Uterus (tissue), 4 donors: ENCODE measurements around the gene MIA2. TPM values are rescaled to one million over a fixed set of nuclear protein-coding genes. Genes with fewer than 3 reads are reported as not detected.
"Not testable (repeated sequence)": the region's sequence is repeated elsewhere in the genome, so short reads cannot be mapped to it uniquely, and the experiment has no call there.

ENCODE experiments used
- DNase-seq, 2 donors: peaks; one replicate each; pipeline ENCODE4 v3.0.0-alpha.2; 2019 to 2020
- H3K27ac ChIP-seq, 2 donors: fragments of 200-600 bp; sonication (generic); 1 replicate in 1 of 2; 2 replicates in 1 of 2; pipeline ENCODE4 v1.5.1; 2016 to 2018
- H3K27me3 ChIP-seq, 2 donors: fragments of 200-600 bp; sonication (generic); one replicate each; pipeline ENCODE4 v1.5.1; 2018 to 2019; ENCODE audit warnings: control low read depth in 1 of 2
- H3K36me3 ChIP-seq, 2 donors: fragments of 200-600 bp; sonication (generic); one replicate each; pipeline ENCODE4 v1.5.1; 2019; ENCODE audit warnings: control low read depth in 1 of 2
- H3K4me1 ChIP-seq, 2 donors: fragments of 200-600 bp; sonication (generic); one replicate each; pipeline ENCODE4 v1.5.1; 2018 to 2019; ENCODE audit warnings: control low read depth in 1 of 2
- H3K4me3 ChIP-seq, 2 donors: fragments of 200-600 bp; sonication (generic); 1 replicate in 1 of 2; 2 replicates in 1 of 2; pipeline ENCODE4 v1.5.1; 2018 to 2019; ENCODE audit warnings: mild to moderate bottlenecking in 1 of 2
- H3K9me3 ChIP-seq, 2 donors: fragments of 200-600 bp; sonication (generic); one replicate each; pipeline ENCODE4 v1.5.1; 2019; ENCODE audit warnings: control low read depth in 1 of 2
- POLR2A ChIP-seq, 2 donors: fragments of 450-650 bp; IDR thresholded peaks; one replicate each; pipeline ENCODE4 v1.6.1; 2016; ENCODE audit warnings: antibody characterized with exemption in 2 of 2, mild to moderate bottlenecking in 1 of 2, moderate library complexity in 1 of 2
- intact Hi-C: fragments of 100-400 bp; cut with DNase I; formaldehyde crosslinking; loops from one replicate; pipeline ENCODE4 v1.15.1; 2023; ENCODE audit warnings: low total_unique reads
- total RNA-seq, 4 donors: library from RNA; depleted of rRNA in 3 of 4; stranded (reverse); fragments of >200 nt in 3 of 4; gene quantifications; one replicate each; pipeline versions ENCODE4 v1.1.0 to v1.2.4, GENCODE V29; 2014 to 2023
- TF ChIP-seq, protein P1 (sequence below), 4 experiments: fragments of 200-600 bp in 2 of 4; fragments of 450-650 bp in 2 of 4; sonication (generic) in 2 of 4; IDR thresholded peaks; one replicate each; pipeline ENCODE4 v1.5.1; 2016 to 2019; ENCODE audit warnings: antibody characterized with exemption in 4 of 4, mild to moderate bottlenecking in 2 of 4, moderate library complexity in 1 of 4
- donor health status: DM: yes; HTN: yes; CAD: no.

MIA2 gene
- total RNA-seq, 4 donors from 2014 or later: 15.3 to 38.2 (median 23.9) TPM

- TF ChIP-seq, protein P1, sequence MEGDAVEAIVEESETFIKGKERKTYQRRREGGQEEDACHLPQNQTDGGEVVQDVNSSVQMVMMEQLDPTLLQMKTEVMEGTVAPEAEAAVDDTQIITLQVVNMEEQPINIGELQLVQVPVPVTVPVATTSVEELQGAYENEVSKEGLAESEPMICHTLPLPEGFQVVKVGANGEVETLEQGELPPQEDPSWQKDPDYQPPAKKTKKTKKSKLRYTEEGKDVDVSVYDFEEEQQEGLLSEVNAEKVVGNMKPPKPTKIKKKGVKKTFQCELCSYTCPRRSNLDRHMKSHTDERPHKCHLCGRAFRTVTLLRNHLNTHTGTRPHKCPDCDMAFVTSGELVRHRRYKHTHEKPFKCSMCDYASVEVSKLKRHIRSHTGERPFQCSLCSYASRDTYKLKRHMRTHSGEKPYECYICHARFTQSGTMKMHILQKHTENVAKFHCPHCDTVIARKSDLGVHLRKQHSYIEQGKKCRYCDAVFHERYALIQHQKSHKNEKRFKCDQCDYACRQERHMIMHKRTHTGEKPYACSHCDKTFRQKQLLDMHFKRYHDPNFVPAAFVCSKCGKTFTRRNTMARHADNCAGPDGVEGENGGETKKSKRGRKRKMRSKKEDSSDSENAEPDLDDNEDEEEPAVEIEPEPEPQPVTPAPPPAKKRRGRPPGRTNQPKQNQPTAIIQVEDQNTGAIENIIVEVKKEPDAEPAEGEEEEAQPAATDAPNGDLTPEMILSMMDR (IDR thresholded peaks at IDR 0.05): no peak
- no peak for TF ChIP-seq POLR2A (IDR thresholded peaks at IDR 0.05)
- no peak for DNase-seq
- intact Hi-C loops: no loop called here
- Histone ChIP-seq H3K4me1 (no peaks in the 10 kb centered on the region), H3K4me3 (no peak overlapping the region), H3K36me3 (no peaks in the 10 kb centered on the region), H3K27me3 (no peaks in the 10 kb centered on the region), H3K27ac (no peak overlapping the region), H3K9me3 (no peaks in the 10 kb centered on the region)
Measured at GRCh38 chr14:39342768-39343167, 109.1 kb downstream of the MIA2 start.

- Histone ChIP-seq H3K4me3 (no peak overlapping the region), H3K27me3 (no peaks in the 10 kb centered on the region), H3K36me3 (no peaks in the 10 kb centered on the region), H3K9me3 (no peaks in the 10 kb centered on the region), H3K27ac (no peak overlapping the region), H3K4me1 (no peaks in the 10 kb centered on the region)
- DNase-seq: no peak
- intact Hi-C loops: no loop called here
- TF ChIP-seq, protein P1 (IDR thresholded peaks at IDR 0.05): no peak
- no peak for TF ChIP-seq POLR2A (IDR thresholded peaks at IDR 0.05)
Measured at GRCh38 chr14:39343614-39344013, 109.9 kb downstream of the MIA2 start.

- TF ChIP-seq, protein P1 (IDR thresholded peaks at IDR 0.05): no peak
- TF ChIP-seq POLR2A (IDR thresholded peaks at IDR 0.05): no peak
- peaks cover 0 to 5% of the 10 kb centered on the region in 2 donors for H3K36me3 ChIP-seq
- DNase-seq: no peak
Measured at GRCh38 chr14:39350866-39351265, 117.2 kb downstream of the MIA2 start.

GRCh38 chr14:39351708-39352107, 118.0 kb downstream of the MIA2 start:
- Histone ChIP-seq H3K27me3 (no peaks in the 10 kb centered on the region), H3K27ac (no peak overlapping the region), H3K36me3 (peaks cover 0 to 5% of the 10 kb centered on the region in 2 donors), H3K9me3 (no peaks in the 10 kb centered on the region), H3K4me3 (no peak overlapping the region), H3K4me1 (no peaks in the 10 kb centered on the region)
- TF ChIP-seq POLR2A (IDR thresholded peaks at IDR 0.05): no peak
- TF ChIP-seq, protein P1 (IDR thresholded peaks at IDR 0.05): no peak
- DNase-seq: no peak
- intact Hi-C loops: no loop called here

More at GRCh38 chr14:39350866-39351265, 117.2 kb downstream of the MIA2 start:
- Histone ChIP-seq H3K4me1 (no peaks in the 10 kb centered on the region), H3K27me3 (no peaks in the 10 kb centered on the region), H3K4me3 (no peak overlapping the region), H3K27ac (no peak overlapping the region), H3K9me3 (no peaks in the 10 kb centered on the region)
- intact Hi-C loops: no loop called here

DNA sequence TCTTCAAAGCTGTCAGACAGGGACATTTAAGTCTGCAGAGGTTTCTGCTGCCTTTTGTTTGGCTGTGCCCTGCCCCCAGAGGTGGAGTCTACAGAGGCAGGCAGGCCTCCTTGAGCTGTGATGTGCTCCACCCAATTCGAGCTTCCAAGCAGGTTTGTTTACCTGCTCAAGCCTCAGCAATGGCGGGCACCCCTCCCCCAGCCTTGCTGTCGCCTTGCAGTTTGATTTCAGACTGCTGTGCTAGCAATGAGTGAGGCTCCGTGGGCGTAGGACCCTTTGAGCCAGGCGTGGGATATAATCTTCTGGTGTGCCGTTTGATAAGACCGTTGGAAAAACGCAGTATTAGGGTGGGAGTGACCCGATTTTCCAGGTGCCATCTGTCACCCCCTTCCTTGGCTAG, 125.4 kb downstream of the MIA2 start:
- H3K4me3 ChIP-seq, DNase-seq, H3K27me3 ChIP-seq, H3K36me3 ChIP-seq, H3K27ac ChIP-seq, H3K9me3 ChIP-seq, intact Hi-C loops, H3K4me1 ChIP-seq: not testable (repeated sequence)

DNA sequence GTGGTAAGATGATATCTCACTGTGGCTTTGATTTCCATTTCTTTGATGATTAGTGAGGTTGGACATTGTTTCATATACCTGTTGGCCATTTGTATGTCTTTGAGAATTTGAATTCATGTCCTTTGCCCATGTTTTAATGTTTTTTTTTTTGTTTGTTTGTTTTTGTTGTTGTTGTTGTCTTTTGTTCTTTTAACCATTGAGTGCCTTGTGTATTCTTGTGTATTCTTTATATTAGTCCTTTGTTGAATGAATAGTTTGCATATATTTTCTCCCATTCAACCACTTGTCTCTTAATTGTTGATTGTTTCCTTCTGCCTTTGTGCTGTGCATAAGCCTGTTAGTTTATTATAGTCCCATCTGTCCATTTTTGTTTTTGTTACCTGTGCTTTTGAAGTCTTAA, 126.6 kb downstream of the MIA2 start:
- Histone ChIP-seq H3K27ac (no peak overlapping the region), H3K4me1 (no peaks in the 10 kb centered on the region), H3K9me3 (peaks cover 0 to 18% of the 10 kb centered on the region in 2 donors), H3K36me3 (no peaks in the 10 kb centered on the region), H3K27me3 (no peaks in the 10 kb centered on the region), H3K4me3 (no peak overlapping the region)
- TF ChIP-seq, protein P1 (IDR thresholded peaks at IDR 0.05): no peak
- no peak for TF ChIP-seq POLR2A (IDR thresholded peaks at IDR 0.05)
- no peak for DNase-seq
- intact Hi-C loops: no loop called here

DNA sequence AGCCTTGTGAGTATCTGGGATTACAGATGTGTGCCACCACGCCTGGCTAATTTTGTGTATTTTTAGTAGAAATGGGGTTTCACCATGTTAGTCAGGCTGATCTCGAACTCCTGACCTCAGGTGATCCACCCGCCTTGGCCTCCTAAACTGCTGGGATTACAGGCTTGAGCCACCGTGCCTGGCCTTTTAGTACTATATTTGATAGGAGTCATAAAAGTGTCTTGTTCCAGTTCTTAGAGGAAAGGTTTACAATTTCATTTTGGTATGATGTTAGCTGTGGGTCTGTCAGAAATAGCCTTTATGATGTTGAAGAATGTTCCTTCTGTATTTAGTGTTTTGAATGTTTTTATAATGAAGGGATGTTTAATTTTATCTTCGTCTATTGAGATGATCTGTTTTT, 127.8 kb downstream of the MIA2 start:
- H3K36me3 ChIP-seq, intact Hi-C loops, DNase-seq, H3K4me3 ChIP-seq, H3K4me1 ChIP-seq, H3K27ac ChIP-seq, H3K27me3 ChIP-seq: not testable (repeated sequence)
- peaks cover 0 to 21% of the 10 kb centered on the region in 2 donors for H3K9me3 ChIP-seq
